RCC 7860 (cell line): ENCODE results near the gene TMBIM4.

ENCODE experiments used
- DNase-seq: peaks from one replicate; pipeline ENCODE4 v3.0.0-alpha.2; 2015; ENCODE audit warnings: low spot score
- FAIRE-seq: peaks from 2 replicates; lab custom pipeline; 2012; peaks lifted over from hg19 to GRCh38; lab: Jason Lieb, UNC

Gene TMBIM4

DNA sequence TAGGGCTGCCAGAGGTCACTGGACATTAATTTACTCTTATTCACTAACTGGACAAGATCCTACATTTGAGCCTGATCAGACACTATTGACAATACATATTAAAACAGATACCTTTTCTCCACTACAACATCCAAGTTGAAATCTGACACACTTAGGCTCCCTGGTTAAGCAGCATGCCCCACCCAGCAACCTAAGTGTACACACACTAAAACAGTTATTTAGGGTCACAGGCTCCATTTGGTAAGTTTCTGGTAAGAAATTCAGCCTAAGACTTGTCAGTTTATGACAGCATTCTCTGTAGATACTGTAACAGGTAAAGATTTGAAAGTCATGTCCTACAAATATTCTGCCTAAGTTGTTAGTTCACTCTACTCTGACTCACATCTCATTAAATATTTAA is 27.0 kb downstream of the TMBIM4 start:
- DNase-seq (no peak), FAIRE-seq (no peak)

DNA sequence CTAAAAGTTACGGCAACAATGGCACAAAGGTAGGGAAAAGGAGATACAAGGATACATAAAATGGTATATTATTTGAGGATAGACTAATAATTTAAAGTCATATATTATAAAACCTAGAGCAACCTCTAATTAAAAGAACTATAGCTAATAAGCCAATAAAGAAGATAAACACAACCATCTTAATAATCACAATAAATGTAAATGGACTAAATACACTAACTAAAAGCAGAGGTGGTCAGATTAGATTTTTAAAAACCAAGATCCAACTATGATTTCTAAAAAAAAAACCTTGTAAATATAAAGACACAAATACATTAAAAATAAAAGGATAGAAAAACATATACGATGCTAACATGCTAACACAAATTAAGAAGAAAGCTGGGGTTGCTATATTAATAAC is 28.5 kb downstream of the TMBIM4 start:
- FAIRE-seq, result no peak
- no peak for DNase-seq

DNA sequence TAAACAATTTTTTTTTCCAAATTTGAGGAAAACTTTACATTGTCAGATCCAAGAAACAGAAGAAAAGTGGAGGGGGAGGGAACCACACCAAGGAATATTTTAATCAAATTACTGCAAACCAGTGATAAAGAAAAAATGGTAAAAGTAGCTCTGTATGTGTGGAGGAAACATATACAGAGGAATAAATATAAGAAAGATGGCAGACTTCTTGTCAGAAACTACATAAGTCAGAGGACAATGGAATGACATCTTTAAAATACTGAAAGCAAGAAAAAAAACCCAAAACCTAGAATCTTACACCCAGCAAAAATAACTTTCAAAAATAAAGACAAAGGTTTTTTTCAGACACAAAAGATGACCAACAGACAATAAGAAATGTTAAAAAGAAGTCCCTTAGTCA is 29.1 kb downstream of the TMBIM4 start:
- DNase-seq (no peak), FAIRE-seq (no peak)

DNA sequence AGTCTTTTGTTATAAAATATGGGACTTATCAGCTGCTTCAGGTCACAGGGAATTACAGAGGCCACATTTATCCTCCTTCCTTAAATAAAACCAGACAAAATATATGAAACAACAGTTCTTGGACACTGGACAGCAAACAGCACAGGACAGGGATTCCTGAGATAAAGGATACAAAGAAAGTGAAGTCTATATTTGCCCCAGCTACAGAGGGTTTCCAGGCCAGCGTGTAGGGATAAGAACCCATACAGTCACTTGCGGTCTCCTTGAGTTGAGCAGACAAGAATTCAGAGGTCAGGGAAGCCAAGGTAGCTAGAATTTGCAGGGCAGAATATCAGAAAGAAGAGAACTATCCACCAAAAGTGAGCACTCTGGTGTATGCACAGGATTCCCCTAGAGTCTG is 30.5 kb downstream of the TMBIM4 start:
- no peak for FAIRE-seq
- DNase-seq, result no peak

DNA sequence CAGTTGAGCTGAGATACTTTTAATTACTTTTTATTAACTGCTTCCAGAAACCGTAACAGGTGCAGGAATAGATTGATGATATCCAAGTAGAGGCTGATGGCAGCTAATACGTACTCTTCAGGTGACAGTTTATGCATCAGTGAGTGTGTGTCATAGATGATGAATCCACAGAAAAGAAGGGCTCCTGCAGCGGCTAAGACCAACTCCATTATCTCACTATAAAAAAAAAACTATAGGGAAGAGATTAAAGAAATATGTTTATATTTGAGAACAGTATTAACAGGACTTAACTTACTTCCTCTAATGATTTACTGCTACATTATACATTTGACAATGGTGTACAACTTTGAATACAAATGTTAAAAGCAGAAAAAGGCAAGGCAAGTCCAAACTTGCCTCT is 31.9 kb downstream of the TMBIM4 start:
- no peak for FAIRE-seq

GRCh38 chr12:66132408-66132807 is 37.4 kb downstream of the TMBIM4 start:
- no peak for FAIRE-seq
- peak; percentile 82 for DNase-seq

More for the DNA sequence above, 31.9 kb downstream of the TMBIM4 start:
- DNase-seq, result no peak

DNA sequence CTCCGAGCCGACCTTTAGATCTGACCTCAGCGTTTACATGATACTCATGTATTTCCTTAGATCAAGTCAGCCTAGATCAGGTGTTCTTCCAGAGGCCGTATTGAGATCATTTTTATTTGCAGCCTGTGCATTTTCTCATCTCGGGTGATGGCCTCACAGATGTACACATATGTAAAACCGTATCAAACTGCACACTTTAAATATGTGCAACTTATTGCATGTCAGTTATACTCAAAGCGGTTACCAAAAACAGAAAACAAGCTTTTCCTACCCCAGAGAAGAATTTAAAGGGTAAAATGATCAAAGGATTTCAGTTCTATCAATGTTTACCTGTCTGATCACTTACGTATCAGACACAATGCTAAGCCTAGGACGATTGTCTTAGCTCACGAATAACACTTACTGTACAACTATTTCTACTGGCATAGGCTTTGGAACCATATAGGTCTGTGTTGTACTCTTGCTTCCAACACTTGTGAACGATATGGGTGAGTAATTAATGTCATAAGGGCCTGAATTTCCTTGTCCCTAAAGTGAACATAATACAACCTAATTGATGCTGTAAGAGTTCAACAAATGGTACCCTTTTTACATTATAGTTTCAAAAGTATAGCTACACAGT is 38.6 kb downstream of the TMBIM4 start:
- FAIRE-seq (no peak), DNase-seq (no peak)

GRCh38 chr12:66130267-66131066 is 39.3 kb downstream of the TMBIM4 start, which contains the start of gene LLPH:
Gene LLPH, minus strand, starts transcription at chr12:66130750. Its CDS starts 1,644 bp downstream, at chr12:66129106.
- DNase-seq, result peak; percentile 58
- FAIRE-seq, result peak; percentile 43

DNA sequence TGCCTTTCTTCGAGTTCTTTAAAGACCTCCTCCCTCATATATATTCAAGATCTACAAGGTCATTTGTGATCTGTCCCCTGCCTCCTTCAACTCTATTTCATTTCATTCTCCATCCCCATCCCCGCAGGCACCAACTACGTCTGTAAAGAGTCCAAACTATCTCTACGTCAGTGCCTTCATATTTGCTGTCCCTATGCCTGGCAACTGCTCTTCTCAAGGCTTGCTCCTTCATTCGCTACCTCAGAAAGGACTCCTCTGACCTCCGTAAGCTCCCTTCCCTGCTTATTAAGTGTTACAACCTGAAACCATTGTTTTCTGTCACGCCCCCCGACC is 39.9 kb downstream of the TMBIM4 start:
- no peak for FAIRE-seq
- no peak for DNase-seq

DNA sequence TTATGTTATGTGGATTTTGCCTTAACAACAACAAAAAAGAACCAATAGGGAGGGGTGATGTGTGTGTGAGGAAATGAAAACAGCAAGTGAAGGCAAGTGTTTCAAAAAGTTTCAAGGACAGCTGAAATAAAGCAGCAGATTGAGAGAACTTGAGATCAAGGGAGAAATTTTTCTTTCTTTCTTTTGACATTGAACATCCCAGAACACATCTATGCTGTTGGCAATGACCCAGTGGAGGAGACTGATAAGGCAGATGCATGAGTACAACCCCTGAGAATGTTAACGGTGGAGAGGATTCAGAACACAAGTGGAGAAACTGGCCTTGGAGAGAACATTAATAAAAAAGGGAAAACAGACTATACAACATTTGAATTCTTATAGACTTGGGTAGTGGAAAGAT is 42.1 kb downstream of the TMBIM4 start:
- FAIRE-seq (no peak), DNase-seq (no peak)

DNA sequence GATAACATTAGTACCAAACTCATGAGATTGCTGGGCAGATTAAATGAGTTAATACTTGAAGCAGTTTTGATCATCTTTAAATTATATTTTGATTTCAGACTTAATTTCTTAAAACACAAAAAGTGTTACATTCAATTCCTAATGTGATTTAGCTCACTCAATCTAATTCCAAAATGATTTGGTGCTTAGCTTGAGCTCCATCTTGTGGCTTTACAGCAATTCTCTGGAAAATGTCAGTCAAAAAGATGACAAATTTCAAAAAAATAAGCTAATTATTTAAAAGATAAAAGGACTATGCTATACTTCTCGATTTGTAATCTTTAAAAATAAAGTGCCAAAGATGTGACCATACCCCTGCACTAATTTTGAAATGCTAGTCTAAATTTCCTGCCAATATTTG is 49.3 kb downstream of the TMBIM4 start:
- DNase-seq, result no peak
- FAIRE-seq, result no peak

- FAIRE-seq, result no peak
- no peak for DNase-seq
Measured at GRCh38 chr12:66119870-66120241, 49.9 kb downstream of the TMBIM4 start.

DNA sequence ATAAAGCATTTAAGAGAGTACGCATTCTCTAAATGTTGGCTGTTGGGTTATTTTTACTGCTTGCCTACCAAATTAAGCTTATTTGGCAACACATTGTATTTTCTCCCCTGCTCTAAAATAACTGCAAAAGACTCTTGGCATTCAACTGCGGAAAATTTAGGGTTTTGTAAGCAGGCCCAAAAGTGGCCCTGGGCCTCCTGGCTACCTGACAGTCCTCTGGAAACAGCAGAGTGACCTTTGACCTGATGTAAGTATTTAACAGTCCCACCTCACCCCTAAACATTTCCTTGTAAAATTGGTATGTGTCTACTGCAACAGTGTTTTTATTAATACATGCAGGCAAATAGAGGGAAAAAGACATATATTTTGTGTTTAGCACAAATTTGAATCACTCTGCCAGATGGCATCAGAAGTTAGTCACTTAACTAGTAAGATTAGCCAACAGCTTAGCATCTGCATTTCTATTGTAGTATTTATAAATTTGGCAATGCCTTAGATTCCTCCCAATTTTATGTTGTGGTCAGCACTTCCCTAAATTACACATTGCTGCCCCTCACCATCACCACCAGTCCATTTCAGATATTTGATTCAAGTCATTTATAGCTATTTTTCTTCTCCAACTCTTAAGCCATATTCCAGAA is 50.4 kb downstream of the TMBIM4 start:
- DNase-seq (no peak), FAIRE-seq (no peak)

- no peak for FAIRE-seq
- no peak for DNase-seq
Measured at GRCh38 chr12:66118240-66118891, 51.4 kb downstream of the TMBIM4 start.

DNA sequence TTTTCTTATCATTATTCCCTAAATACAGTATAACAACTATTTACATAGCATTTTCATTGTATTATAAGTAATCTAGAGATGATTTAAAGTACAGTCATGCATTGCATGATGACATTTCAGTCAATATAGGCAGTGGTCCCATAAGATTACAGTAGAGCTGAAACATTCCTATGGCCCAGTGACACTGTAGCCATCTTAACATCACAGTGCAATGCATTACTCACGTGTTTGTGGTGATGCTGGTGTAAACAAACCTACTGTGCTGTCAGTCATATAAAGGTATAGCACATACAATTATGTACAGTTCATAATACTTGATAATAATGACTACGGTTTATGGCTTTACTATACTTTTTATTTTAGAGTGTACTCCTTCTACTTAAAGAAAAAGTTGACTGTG is 52.6 kb downstream of the TMBIM4 start:
- DNase-seq (no peak), FAIRE-seq (no peak)

DNA sequence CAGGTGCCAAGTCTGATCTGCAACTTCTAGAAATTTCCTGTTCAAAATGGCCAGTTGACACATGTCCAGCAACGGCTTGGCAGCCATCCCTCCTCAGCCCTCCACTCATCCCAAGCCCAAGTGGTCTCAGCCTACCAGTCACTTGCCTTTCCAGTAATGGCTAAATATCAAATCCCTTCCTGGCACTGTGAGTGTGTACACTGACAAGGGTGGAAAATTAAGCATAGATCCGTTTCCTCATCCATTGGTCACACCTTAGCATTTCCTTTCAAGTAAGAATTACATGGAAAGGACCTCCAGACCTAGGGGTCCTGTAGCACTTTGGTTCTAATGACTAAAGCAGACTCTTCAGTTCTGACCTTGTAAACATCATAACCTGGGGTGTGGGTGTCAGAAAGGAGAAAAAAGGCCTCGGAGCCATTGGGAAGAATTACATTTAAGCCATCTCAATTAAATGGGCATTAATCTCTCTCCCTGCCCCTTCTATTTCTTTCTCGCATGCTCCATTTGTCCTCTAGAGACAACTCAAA is 54.7 kb downstream of the TMBIM4 start:
- DNase-seq (no peak), FAIRE-seq (no peak)

DNA sequence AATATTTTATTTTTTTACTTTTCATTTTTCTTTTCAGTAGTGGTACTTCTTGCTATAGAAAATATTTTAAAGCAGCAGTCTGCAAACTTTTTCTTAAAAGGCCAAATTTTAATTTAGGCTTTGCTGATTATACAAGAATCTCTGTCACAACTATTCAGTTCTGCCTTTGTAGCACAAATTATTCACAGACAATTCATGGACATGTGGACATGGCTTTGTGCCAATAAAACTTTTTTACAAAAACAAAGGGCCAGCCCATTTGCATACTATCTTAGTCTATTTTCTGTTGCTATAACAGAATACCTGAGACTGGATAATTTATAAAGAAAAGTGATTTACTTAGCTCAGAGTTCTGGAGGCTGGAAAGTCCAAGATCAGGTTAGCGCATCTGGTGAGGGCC is 56.3 kb downstream of the TMBIM4 start:
- FAIRE-seq, result no peak
- no peak for DNase-seq

DNA sequence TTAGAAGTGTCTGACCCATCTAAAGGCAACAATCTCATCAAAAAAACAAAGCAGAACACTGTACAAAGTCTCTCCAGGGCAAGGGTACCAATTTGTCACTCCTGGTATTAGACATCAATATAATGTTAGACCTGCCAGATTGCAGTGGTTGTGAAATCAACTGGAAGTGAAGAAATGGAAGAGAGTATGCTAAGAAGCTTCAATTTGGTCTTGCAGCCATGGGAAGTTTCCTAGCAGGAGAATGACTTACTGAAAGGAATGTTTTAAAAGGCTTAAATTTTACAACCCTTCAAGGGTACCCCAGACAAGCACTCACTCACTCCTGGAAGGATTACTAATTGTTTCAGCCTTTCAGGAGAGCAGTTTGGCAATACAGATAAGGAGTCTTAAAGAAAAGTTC is 58.2 kb downstream of the TMBIM4 start:
- no peak for FAIRE-seq
- no peak for DNase-seq

- FAIRE-seq, result no peak
- DNase-seq, result no peak
Measured at GRCh38 chr12:66109056-66109455, 60.7 kb downstream of the TMBIM4 start.

- no peak for FAIRE-seq
- no peak for DNase-seq
Measured at GRCh38 chr12:66108386-66108785, 61.4 kb downstream of the TMBIM4 start.

DNA sequence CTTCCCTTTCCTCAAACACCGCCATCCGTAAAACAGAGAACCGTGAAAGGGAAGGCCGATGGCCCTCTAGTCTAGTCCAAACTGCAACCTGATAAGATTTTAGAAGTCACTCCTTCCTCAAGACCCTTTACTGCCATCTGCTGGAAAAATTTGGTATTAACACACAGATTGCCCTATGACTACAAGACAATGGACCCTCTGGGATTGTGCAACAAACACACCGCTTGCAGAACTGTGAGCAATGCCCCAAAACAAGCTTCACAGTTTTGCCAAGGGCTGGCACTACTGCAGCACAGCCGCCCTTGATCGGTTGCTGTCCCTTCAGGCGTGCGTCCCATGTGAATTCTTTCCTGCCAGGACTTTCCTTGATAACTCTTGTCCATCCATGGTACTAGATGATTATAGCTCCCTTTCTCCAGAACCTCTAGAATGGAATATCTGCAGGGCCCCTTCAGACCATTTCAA is 62.3 kb downstream of the TMBIM4 start:
- peak; percentile 59 for FAIRE-seq

More for the DNA sequence above, 62.3 kb downstream of the TMBIM4 start:
- peak; percentile 69 for DNase-seq
